Stimulated activated CD4-positive, alpha-beta T cell treated with anti-CD3 and anti-CD28 coated beads, Interleukin-15, amount 100 ng/mL, for 48 hours (primary cell): Measurements from ENCODE around the gene DEPP1.

Experiments
- DNase-seq, 2 donors: peaks; one replicate each; pipeline ENCODE4 v3.0.0-alpha.2; 2020; ENCODE audit warnings: low read depth in 2 of 2

Gene DEPP1

DNA sequence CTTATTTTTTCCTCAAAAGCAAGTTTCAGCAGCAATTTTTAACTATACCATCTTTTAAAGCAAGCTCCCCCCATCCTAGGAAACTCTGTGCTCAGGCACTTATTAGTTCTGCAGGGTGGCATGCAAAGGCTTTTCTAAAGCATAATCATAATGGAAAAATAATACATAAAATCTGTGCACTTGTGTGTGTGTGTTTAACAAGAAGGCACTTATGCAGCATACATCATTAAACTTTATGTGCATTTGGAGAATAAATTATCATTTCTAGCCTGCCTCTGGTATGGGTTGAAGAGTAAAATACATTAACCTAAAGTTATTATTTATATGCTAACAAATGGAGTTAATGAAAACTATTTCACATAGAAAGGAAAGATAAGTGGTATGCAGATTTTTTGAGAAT lies 24.6 kb downstream of the DEPP1 start:
- DNase-seq: no peak

GRCh38 chr10:44952779-44953231 lies 25.8 kb downstream of the DEPP1 start:
- no peak for DNase-seq

DNA sequence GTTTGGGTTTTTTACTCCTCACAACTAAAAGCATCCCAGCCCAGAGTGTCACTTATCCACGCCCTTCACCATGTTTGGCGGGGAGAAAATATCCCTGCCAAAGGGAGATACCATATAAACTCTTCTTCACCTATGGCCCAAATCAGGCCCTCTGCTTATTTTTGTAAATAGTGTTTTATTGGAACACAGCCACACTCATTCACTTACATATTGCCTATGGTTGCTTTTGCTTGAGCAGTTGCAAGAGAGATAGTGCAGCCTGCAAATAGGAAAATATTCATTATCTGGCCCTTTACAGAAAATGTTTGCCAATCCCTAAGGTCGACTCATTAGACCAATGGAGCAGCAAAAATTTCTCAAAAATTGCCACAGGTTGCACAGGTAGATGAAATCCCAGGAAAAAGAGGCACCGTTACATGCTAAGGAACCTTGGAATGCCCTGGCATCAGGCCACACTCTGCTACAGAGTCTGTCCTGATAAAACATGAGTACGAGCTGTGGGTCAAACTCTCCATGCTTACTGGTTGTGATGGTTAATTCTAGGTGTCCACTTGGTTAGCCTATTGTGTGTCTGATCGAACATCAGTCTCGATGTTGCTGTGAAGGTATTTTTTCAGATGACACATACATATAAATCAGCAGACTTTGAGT lies 26.9 kb downstream of the DEPP1 start:
- DNase-seq: no peak

DNA sequence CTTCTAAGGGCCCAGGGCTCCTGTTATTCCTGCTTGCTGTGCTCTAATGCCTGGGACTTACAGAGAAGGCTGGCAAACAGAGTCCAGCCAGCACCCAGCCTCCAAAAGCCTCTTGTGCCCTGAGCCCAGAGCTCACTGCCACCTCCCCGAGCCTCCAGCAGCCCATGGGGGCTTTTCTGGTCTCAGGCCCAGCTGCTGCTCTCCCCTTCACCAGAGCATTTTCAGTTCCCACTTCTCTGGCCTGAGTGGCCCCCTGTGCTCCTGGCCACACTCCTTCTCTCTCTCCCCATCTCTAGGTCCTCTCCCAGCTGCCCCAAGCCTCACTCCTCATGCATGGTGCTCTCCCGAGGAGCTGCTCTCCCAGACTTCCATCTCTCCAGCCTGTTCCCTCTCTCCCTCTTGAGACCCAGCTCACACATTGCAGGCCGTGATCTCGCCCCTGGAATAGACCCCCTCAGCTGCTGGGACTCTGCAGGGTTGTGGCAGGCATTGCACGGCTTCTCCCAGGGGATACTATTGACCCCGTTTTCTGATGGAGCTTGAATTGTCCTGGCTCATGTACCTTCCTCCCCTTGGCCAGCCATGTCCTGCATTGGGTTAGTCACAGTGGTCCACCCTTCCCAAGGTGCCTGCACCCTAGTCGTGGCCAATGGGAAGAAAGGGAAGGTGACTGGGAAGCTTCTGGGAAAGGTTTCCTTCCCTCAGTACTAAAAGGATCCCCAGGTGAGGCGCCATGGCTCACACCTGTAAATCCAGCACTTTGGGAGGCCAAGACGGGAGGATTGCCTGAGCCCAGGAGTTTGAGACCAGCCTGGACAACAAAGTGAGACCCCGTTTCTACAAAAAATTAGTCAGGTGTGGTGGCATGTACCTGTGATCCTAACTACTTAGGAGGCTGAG lies 28.0 kb downstream of the DEPP1 start:
- DNase-seq: no peak

GRCh38 chr10:44949915-44950314 lies 28.7 kb downstream of the DEPP1 start:
- DNase-seq: no peak

DNA sequence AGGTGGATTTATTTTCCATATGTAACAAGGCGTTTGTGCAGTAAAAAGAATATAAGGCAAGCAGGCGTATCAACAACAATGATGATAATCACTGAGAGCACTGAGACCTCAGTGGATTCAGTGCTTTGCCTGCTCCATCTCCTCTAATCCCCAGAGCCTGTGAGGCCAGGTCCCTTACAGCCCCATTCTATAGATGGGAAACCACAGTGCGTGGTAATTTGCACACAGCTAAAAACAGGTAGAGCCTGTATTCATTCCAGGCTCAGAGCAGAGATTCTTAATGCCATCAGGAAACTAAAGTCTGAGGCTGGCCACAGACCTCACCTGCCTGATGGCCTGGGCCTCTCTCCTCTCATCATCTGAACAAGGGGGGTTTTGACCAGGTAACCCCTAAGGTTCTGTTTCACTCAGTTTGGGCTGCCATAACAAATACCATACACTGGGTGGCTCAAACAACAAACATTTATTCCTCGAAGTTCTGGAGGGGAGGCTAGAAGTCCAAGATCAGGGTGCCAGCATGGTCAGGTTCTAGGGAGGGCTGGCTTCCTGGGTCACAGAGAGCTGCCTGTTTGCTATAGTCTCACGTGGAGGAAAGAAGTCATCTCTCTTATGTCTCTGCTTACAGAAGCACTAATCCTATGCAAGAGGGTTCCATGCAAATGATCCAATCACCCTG lies 29.3 kb downstream of the DEPP1 start:
- DNase-seq: no peak

GRCh38 chr10:44948642-44949041 lies 30.0 kb downstream of the DEPP1 start:
- DNase-seq: no peak

GRCh38 chr10:44947371-44948152 lies 31.0 kb downstream of the DEPP1 start:
- no peak for DNase-seq

GRCh38 chr10:44946205-44946604 lies 32.4 kb downstream of the DEPP1 start:
- DNase-seq: no peak

- no peak for DNase-seq
These were observed 34.3 kb downstream of the DEPP1 start for GRCh38 chr10:44944354-44944753.

- DNase-seq: no peak
These were observed 38.8 kb downstream of the DEPP1 start for GRCh38 chr10:44939691-44940401.

DNA sequence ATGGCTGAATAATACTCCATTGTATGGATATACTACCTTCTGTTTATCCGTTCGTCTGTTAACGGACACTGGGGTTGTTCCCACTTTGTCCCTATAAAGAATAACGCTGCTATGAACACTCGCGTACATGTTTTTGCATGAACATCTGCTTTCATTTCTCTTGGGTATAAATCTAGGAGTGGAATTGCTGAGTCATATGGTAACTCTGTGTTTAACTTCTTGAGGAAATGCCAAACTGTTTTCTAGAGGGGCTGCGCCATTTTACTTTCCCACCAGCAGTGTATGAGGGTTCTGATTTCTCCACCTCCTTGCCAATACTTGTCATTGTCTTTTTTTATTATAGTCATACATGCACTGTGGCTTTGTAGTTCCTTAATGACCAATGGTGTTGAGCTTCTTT lies 39.7 kb downstream of the DEPP1 start:
- no peak for DNase-seq

DNA sequence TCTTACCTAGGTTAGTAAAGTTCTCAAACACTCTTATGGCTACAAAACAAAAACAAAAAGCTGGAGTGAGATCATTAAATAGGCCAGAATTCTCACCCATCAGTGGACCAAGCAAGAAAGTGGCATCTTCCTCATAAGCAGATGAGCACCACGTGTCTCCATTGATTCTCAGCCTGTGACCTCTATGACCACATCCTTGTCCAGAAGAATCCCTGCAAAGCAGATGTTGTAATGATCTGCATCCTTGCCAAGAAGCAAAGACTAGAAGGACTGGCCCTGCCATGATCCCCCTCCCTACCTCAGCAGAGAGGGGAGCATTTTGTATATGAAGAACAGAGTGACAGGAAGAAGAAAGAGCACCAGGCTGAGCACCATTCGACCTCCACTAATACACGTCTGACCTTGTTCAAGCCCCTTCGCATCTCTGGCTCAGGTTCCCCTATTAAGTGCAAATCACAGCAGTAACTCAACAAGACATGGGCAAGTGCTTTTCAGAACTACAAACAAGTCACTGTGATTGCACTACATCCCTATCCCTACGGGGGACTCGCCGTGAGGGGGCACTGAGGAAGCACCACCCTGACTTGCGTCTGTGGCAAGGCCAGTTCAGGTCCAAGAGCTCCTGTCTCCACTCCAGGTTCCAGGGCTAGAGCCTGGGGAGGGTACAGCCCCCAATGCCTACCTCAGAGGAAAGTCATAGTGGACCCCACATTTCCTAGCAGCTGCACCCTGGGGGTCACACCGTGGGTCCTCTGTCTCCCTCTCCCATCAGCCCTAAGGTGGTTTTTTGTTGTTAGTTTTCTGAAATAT lies 41.2 kb downstream of the DEPP1 start:
- no peak for DNase-seq

GRCh38 chr10:44936314-44936975 lies 42.2 kb downstream of the DEPP1 start:
- no peak for DNase-seq

- no peak for DNase-seq
These were observed 42.7 kb downstream of the DEPP1 start for GRCh38 chr10:44935966-44936295.

- no peak for DNase-seq
These were observed 43.2 kb downstream of the DEPP1 start for GRCh38 chr10:44935201-44935965.

GRCh38 chr10:44934416-44935200 lies 44.0 kb downstream of the DEPP1 start:
- DNase-seq: no peak
